ENCODE data around the gene SLC39A11. TPM values are rescaled to one million over a fixed set of nuclear protein-coding genes. Genes with fewer than 3 reads are reported as not detected.

SLC39A11 gene
- polyA plus RNA-seq, 1 of the 3 experiments (the other 2 are of a cell fraction) = 23.5 TPM

- Histone ChIP-seq H3K9me2 (no peaks in the 10 kb centered on the region), H3K9ac (no peak overlapping the region), H3K27ac (ENCODE audit: low read depth in 2 of 2, low read length in 1 of 2) (no peak overlapping the region), H3F3A (replicated peaks; ENCODE audit: insufficient read depth) (no peaks in the 10 kb centered on the region), H3K4me3 (ENCODE audit: low read depth in 2 of 2, low read length in 1 of 2) (no peak overlapping the region), H4K20me1 (ENCODE audit: insufficient read depth) (no peaks in the 10 kb centered on the region), H3K4me1 (ENCODE audit: control insufficient read depth in 1 of 2, insufficient read depth in 2 of 2, low read depth in 1 of 2, low read length in 1 of 2) (no peaks in the 10 kb centered on the region), H3K27me3 (ENCODE audit: insufficient read depth) (no peaks in the 10 kb centered on the region), H3K9me3 (no peaks in the 10 kb centered on the region), H3K79me2 (ENCODE audit: insufficient read depth) (no peaks in the 10 kb centered on the region), H2AFZ (ENCODE audit: low read depth) (no peak overlapping the region), H3K36me3 (replicated peaks in 1 of 2; ENCODE audit: control insufficient read depth in 1 of 2, insufficient read depth in 2 of 2, low read length in 1 of 2) (no peaks in the 10 kb centered on the region), H3K4me2 (no peak overlapping the region)
- 23% methylated on average over 10 of the region's 10 CpGs for WGBS (ENCODE audit: low lambda C conversion rate)
- ChIA-PET POLR2A (interaction anchor here (0.7 to 0.8 kb wide), 2 partner anchors 169 to 464 kb away, joined by 3 to 4 read pairs; no protein-coding TSS in a partner anchor), CTCF (interaction anchor here (0.6 to 9.1 kb wide), 127 partner anchors 9 to 1022 kb away, joined by 3 to 501 read pairs (median 5); partner anchors contain the start of genes COG1, CPSF4L and SSTR2)
- TF ChIP-seq RCOR1 (IDR thresholded peaks at IDR 0.05; ENCODE audit: low read length) (peak; percentile 70), USF2 (IDR thresholded peaks at IDR 0.05; ENCODE audit: borderline replicate concordance, low read depth, low read length) (0 out of 2 replicates have a peak, but pooled peaks have one; percentile 1), CHD2 (IDR thresholded peaks at IDR 0.05; ENCODE audit: low read length, partially characterized antibody) (peak; percentile 39), ZBTB33 (IDR thresholded peaks at IDR 0.05; ENCODE audit: borderline replicate concordance, low read depth) (no peak), MAX (IDR thresholded peaks at IDR 0.05; ENCODE audit: low read depth) (peak; percentile 56), CTCF (IDR thresholded peaks at IDR 0.05) (peak; percentile 100), RAD21 (IDR thresholded peaks at IDR 0.05; ENCODE audit: low read length) (peak; percentile 99), SMC3 (IDR thresholded peaks at IDR 0.05; ENCODE audit: low read depth, low read length) (peak; percentile 98), TEAD4 (IDR thresholded peaks at IDR 0.05; ENCODE audit: borderline replicate concordance, insufficient read depth) (no peak), REST (IDR thresholded peaks at IDR 0.05; ENCODE audit: low read depth, low read length) (peak; percentile 91)
- peak; percentile 78 for DNase-seq
Measured at GRCh38 chr17:72725433-72726068, 366.9 kb downstream of the SLC39A11 start.
